ENCODE data around the gene CDC42SE2.
"Not testable (repeated sequence)": the region's sequence is repeated elsewhere in the genome, so short reads cannot be mapped to it uniquely, and the experiment has no call there.

The CDC42SE2 gene

GRCh38 chr5:131373265-131373664 lies 109.4 kb downstream of the CDC42SE2 start:
- DNase-seq, result no peak

GRCh38 chr5:131375351-131375750 lies 111.5 kb downstream of the CDC42SE2 start:
- DNase-seq, result no peak

DNA sequence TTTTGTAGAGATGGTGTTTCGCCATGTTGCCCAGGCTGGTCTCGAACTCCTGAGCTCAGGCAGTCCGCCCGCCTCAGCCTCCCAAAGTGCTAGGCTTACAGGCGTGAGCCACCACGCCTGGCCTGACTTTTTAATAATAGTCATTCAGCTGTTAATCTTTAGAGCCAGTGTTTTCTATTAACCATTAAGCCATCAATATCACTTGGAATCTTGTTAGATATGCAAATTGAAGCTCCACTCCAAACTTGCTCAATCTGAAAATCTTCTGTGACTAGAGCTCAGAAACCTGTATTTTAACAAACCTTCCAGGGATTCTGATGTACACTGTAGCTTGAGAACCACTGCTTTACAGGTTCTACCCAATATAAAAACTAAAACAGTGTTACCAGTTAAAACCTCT lies 113.5 kb downstream of the CDC42SE2 start:
- DNase-seq, result no peak

GRCh38 chr5:131377785-131378325 lies 114.0 kb downstream of the CDC42SE2 start:
- DNase-seq, result no peak

DNA sequence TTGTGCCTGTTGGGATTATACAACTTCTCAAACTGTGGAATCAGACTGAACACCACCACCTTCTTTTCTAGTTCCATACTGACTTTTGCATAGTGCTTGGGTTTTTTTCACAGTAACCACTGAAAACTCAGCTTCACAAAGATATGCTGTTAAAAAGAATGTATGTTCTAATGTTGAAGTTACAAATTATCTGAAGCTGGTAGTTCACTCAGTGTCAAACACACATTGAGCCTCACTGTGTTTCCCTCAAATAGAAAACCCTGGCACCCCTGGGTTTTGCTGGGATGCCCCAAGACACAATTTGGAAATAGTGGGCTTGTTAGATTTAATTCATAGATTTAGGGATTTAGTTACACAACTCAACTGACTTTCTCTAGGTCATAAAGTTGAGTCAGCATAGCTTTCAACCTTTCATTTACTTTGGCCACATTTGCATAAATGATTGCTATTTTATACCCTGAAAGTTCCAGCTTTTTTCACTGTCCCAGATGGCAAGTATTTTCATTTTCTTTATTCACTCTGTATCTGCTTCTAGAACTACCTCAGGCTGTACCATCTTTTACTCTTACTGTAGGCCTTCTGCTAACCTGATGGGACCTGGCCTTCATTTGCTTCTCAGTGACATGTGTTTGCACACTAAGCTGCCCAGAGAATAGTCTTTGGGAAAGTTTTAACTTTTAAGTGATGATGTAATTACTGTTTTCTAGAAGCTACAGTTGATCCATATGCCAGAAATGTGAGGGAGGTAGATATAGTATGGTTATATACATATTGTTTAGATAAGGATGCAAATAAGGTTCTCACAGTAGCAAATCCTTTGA lies 115.1 kb downstream of the CDC42SE2 start:
- no peak for DNase-seq

DNA sequence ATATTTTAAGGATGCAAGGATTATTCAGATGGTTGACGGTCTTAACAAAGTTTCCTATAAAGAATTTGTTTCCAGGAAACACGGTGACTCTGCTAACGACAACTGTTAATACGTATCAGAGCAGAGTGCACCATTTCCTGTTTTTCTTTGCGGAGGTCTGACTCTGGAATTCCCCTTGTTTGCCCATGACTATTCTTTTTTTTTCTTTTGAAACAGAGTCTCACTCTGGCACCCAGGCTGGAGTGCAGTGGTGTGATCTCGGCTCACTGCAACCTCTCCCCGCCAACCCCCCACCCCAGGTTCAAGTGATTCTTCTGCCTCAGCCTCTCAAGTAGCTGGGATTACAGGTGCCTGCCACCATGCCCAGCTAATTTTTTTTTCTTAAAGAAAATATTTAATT lies 115.9 kb downstream of the CDC42SE2 start:
- peak; percentile 36 to 53 for DNase-seq

- not testable (repeated sequence) for DNase-seq
These were observed 116.4 kb downstream of the CDC42SE2 start for GRCh38 chr5:131380238-131380637.

DNA sequence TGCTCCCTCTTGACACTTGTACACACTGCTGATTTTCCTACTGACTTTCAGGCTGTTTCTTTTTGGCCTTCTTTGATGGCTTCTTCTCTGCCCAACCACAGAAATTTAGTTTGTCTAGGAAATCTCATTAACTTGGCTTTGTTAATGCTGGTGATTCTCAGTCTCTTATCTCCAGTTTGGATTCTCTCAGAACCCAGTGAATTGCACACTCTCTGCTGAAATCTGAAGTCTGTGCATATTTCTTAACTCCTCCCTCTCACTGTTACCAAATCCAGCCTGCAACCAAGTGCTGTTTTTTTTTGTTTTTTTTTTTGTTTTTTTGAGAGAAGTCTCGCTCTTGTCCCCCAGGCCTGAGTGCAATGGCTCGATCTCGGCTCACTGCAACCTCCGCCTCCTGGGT lies 117.2 kb downstream of the CDC42SE2 start:
- DNase-seq, result no peak

DNA sequence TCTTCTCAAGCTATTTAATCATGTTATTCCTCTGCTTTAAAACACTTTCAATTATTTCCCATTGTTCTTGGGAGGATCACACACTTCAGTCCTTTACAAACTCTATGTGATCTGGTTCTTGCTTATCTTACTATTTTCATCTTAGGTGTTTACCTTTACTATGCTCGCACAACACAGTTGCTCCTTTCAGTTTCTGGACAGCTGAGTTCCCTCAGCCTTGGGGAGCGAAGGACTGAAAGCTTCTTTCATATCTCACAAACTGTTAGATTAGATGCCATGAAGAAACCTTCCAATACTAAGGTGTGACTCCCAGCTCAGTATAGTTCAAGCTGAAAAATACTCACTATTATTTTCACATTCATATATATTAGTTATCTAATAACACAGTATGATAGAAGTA lies 117.9 kb downstream of the CDC42SE2 start:
- no peak for DNase-seq

DNA sequence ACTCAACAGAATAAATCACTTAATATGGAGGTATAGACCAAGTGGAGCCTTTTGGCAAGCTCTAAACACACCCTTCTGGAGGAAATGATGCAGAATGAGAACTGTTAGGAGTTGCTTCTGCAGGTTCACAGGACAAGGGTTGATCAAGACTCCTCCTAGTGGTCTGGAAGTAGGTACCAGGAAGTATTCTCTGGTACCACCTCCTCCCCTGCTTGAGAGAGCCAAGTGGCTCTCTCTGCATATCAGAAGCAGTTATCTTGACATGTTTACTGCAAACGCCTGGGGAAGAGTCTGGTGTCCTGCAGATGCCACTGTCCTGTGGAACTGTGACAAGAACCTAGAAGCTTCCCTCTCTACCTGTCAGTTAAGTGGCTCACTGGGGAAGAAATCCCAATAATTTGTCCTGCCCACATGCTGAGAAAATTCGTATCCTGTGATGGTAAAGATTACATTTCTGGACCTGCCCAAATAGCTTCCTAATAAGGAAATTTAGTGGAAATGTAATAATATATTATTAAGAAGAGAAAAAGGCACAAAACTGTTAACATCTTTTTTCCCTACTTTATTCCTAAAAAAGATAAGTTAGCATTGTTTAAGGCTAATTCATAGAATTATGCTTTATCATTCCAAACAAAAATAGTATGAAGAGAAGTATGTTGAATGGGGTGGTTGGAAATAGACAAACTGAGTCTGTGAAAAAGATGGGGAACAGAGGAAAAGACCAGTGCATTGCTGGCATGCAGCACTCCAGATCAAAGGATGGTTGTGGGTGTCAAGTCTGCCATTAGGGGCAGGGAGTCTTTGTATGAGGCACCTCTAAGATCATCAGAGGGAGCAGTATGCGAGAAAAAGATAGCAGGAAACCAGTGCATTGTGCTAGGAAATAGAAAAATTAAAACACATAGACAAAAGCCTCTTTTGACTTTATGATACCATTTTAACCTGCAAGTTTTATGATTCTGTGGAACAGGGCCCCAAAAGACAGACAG lies 118.8 kb downstream of the CDC42SE2 start:
- peak; percentile 90 to 93 for DNase-seq

GRCh38 chr5:131384173-131384572 lies 120.3 kb downstream of the CDC42SE2 start:
- DNase-seq, result no peak

DNA sequence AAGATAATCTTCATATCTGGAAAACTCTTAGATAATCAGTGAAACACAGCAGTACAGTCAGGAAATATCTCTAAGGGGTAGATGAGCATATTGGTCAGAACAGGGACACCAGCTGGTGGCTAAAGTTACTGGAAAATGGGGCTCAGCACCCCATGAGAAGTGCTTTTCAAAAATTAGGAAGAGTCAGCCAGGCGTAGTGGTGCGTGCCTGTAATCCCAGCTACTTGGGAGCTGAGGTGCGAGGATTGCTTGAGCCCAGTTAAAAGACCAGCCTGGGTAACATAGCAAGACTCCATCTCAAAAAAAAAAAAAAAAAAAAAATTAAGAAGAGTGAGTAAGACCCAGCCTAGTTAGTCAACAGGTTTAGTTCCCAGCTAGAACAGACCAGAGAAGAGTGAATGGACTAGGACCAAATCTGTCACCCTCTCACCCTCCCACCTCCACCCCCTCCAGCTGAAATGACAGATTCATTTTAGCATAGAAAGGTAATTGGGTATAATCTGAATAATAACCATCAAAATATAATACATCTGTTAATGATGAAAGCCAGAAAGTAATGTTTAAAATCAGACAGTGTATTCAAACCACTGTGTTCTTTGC lies 120.9 kb downstream of the CDC42SE2 start:
- no peak for DNase-seq

DNA sequence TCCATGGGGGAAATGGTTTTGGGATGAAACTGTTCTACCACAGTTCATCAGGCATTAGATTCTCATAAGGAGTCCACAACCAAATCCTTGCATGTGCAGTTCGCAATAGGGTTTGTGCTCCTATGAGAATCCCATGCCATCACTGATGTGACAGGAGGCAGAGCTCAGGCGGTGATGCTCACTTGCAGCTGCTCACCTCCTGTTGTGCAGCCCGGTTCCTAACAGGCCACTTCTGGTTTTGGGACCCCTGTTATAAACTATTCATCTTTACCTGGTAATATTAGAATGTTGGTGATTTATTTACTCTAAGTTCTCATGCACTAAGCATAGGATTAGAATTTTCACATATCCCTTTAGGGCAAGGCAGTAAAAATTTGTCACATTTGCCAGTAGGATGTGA lies 122.3 kb downstream of the CDC42SE2 start:
- DNase-seq, result no peak

DNA sequence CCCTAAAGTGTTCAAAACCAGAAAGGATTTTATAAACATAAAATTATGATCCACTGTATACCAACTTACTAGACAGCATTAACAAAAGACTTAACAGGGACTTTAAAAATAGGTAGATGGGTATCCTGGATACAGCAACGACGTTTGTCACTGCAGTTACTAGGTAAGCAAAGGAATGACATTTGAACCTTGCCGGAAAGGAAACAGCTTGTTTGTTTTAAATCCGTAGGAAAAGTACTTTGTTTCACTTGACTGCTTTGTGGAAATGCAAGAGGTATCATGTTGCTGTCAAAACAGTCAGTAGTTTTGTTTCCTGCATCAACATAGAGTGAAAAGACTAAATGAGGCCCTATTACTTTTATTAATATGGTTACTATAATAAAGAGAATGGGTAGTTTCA lies 122.9 kb downstream of the CDC42SE2 start:
- no peak for DNase-seq

- DNase-seq, result no peak
These were observed 123.4 kb downstream of the CDC42SE2 start for GRCh38 chr5:131387255-131387654.

DNA sequence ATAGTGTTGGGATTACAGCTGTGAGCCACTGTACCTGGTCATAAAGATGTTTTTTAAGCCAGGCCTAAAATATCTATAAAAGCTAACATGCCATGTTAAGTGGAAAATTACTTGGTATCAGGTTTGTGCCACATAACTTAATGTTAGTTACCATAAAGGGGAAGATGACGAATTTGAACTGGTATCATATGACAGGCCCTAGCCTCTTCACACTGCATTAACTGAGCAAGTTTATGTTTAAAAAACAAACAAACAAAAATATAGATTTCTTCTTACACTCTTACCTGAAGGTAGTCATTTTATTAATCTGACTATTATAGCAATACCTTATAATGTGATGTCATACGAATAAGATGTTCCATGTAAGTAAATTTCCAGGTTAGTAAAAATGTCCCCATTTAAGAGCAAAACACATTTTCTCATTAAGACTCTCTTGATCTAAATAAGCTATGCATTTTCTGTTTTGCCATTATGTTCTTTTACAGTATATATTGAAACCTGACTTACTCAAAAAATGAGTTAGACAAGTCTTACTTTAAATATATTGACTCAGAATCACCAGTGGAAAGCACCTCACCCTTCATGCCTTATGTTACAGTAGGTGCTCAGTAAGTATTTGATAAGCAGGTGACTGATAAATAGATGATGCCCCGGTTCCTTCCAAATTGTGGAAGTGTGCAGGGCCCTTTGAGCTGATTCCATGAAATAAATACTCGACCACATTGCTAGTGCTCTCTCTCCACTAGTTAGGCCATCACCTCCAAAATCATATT lies 125.4 kb downstream of the CDC42SE2 start:
- no peak for DNase-seq

GRCh38 chr5:131389869-131390265 lies 126.0 kb downstream of the CDC42SE2 start:
- no peak for DNase-seq

DNA sequence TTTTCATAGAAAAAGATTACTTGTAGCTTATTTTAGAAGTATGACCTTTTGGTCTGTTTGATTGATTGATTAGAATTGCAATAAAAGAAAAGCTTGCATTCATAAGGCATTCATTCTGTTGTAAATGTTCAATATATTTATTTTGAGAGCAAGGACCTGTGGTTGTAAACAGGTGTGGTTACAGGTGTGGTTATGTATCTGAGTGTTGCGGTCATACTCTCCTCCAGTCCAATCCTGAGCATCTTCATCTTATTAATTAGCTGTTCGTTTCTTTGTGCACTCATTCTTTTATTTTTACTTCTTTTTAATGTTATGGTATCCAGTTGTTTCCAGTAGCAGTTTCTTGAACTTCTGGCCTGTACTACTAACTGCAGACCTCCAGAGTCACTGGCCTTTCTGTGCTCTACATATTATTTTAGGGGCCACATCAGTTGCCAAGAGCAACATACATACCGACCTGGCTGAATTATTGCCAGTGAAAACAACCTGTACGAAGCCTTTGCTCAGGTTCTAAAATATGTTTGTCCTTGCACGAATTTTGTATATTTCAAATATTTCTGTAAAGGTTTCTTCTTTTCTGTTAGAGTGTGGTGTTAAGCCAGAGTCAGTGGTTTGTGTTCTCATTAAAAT lies 128.7 kb downstream of the CDC42SE2 start:
- DNase-seq, result no peak

DNA sequence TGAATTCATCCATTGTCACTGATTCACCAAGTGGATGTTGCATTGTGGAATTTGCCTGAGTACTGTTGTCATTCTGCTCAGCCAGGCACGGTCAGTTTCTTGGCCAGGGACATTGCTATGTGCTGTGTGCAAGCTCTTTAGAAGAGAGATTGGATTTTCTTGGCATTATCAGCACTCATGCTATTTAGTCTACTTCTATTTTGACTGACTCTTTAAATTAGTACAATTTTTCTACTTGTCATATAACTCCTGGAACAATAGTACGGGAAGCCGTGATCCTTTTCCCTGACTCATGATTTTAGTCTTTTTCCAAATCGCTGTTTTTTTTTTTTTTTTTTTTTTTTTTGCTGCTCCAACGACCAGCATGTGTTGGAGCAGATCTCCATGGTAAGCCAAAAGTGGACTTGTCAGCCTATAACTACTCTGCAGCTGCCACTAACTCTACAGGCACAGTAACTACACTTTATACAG lies 129.7 kb downstream of the CDC42SE2 start:
- DNase-seq, result no peak

GRCh38 chr5:131394128-131394527 lies 130.3 kb downstream of the CDC42SE2 start:
- no peak for DNase-seq

DNA sequence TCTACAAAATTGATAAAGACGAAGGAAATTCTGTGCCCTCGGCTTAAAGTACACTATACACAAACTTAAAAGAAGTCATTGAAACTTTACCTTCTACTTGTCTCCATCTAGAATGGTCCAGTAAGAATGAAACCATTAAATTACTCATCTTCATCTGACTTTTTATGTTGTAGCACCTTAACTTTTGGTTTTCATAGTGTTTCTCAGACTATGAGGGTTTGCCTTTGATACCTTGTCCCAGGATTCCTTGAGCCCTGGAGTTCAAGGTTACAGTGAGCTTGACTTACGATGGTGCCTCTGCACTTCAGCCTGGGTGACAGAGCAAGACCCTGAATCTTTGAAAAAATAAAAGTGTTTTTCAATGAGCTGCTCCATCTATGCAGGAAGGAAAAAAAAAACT lies 132.2 kb downstream of the CDC42SE2 start:
- DNase-seq, result no peak

Measured in Kasumi-1 (cell line).